ENCODE data around the gene RNF14. TPM values are rescaled to one million over a fixed set of nuclear protein-coding genes. Genes with fewer than 3 reads are reported as not detected.

RNF14 gene
- total RNA-seq, 5 donors from 2014 or later (not counting 1 experiment from before 2014, with no cell fraction given): 16.4 to 35.8 (median 28.2) TPM

- Histone ChIP-seq H3K27ac (ENCODE audit: low read length) (no peak overlapping the region), H3K4me3 (ENCODE audit: control insufficient read depth in 1 of 2, extremely low read depth in 1 of 2, low read length in 1 of 2) (no peak overlapping the region), H3K27me3 (replicated peaks in 1 of 2; ENCODE audit: control insufficient read depth in 2 of 2, extremely low read depth in 1 of 2, insufficient read depth in 2 of 2, low read length in 1 of 2) (no peaks in the 10 kb centered on the region), H3K36me3 (ENCODE audit: control insufficient read depth in 2 of 2, extremely low read depth in 1 of 2, insufficient read depth in 1 of 2, low read length in 1 of 2) (no peaks in the 10 kb centered on the region), H3K9me3 (no peaks in the 10 kb centered on the region), H3K4me1 (ENCODE audit: control insufficient read depth in 1 of 2, extremely low read depth in 1 of 2, insufficient read depth in 2 of 2, low read length in 2 of 2) (peaks cover 2 to 14% of the 10 kb centered on the region in 2 experiments)
- Mint-ChIP-seq H3K27me3 (no peaks in the 10 kb centered on the region), H3K4me3 (peak overlapping the region; percentile 17 to 52 (median 32)), H3K9me3 (no peaks in the 10 kb centered on the region), H3K36me3 (peaks cover 5% of the 10 kb centered on the region), H3K4me1 (peaks cover 9 to 21% (median 15%) of the 10 kb centered on the region in 3 donors), H3K27ac (no peak overlapping the region)
- CTCF ChIA-PET: interaction anchor here in 1 of 2 donors (1.5 kb wide), 1 partner anchor 18 kb away, joined by 3 read pairs; the partner anchor contains the start of gene RNF14
- DNase-seq (peak in 17 of 35 experiments; percentile 10 to 47 (median 18)), ATAC-seq (replicated peaks in 1 of 4) (peak; percentile 43 to 79 (median 70))
- POLR2A ChIA-PET: interaction anchor here in 1 of 2 donors (0.8 kb wide), 1 partner anchor 11 kb away, joined by 4 read pairs; no protein-coding TSS in a partner anchor
- WGBS (ENCODE audit: insufficient coverage): 27% methylated on average over 2 of the region's 9 CpGs
These were observed 17.5 kb upstream of the RNF14 start for GRCh38 chr5:141951332-141951781.

- WGBS (ENCODE audit: insufficient coverage): 100% methylated on average over 2 of the region's 2 CpGs
- H3K9me3 Mint-ChIP-seq: no peaks in the 10 kb centered on the region
- CTCF ChIA-PET: interaction anchor here in 1 of 2 donors (1.3 to 1.5 kb wide), 2 partner anchors 17 kb away, joined by 3 read pairs; partner anchors contain the start of gene RNF14
These were observed 16.9 kb upstream of the RNF14 start for GRCh38 chr5:141952020-141952419.

GRCh38 chr5:141954194-141954593, 14.7 kb upstream of the RNF14 start:
- H3K9me3 ChIP-seq: no peaks in the 10 kb centered on the region
- ATAC-seq (replicated peaks in 1 of 4): no peak
- DNase-seq: no peak
- H3K4me3 Mint-ChIP-seq: no peak overlapping the region
- H3K4me1 ChIP-seq (ENCODE audit: control insufficient read depth in 1 of 2, extremely low read depth in 1 of 2, insufficient read depth in 2 of 2, low read length in 2 of 2): peaks cover 4 to 33% of the 10 kb centered on the region in 2 experiments
- no peak overlapping the region for H3K27ac Mint-ChIP-seq
- no peak overlapping the region for H3K27ac ChIP-seq (ENCODE audit: low read length)
- no peaks in the 10 kb centered on the region for H3K9me3 Mint-ChIP-seq
- peaks cover 8% of the 10 kb centered on the region for H3K36me3 Mint-ChIP-seq
- no peaks in the 10 kb centered on the region for H3K36me3 ChIP-seq (ENCODE audit: control insufficient read depth in 2 of 2, extremely low read depth in 1 of 2, insufficient read depth in 1 of 2, low read length in 1 of 2)
- peaks cover 30 to 42% (median 33%) of the 10 kb centered on the region in 3 donors for H3K4me1 Mint-ChIP-seq
- CTCF ChIA-PET: interaction anchor here in 1 of 2 donors (0.6 kb wide), 1 partner anchor 495 kb away, joined by 3 read pairs; no protein-coding TSS in a partner anchor
- no peaks in the 10 kb centered on the region for H3K27me3 ChIP-seq (replicated peaks in 1 of 2; ENCODE audit: control insufficient read depth in 2 of 2, extremely low read depth in 1 of 2, insufficient read depth in 2 of 2, low read length in 1 of 2)
- no peak overlapping the region for H3K4me3 ChIP-seq (ENCODE audit: control insufficient read depth in 1 of 2, extremely low read depth in 1 of 2, low read length in 1 of 2)
- H3K27me3 Mint-ChIP-seq: no peaks in the 10 kb centered on the region
- POLR2A ChIA-PET: interaction anchor here in 1 of 2 donors (0.6 kb wide), 1 partner anchor 42 kb away, joined by 4 read pairs; no protein-coding TSS in a partner anchor
- no CpG with 5 or more reads among the region's 2 CpGs for WGBS (ENCODE audit: insufficient coverage)

More at GRCh38 chr5:141952020-141952419, 16.9 kb upstream of the RNF14 start:
- POLR2A ChIA-PET: no interaction called here
- peaks cover 10 to 22% (median 15%) of the 10 kb centered on the region in 3 donors for H3K4me1 Mint-ChIP-seq
- H3K27me3 ChIP-seq (replicated peaks in 1 of 2; ENCODE audit: control insufficient read depth in 2 of 2, extremely low read depth in 1 of 2, insufficient read depth in 2 of 2, low read length in 1 of 2): no peaks in the 10 kb centered on the region
- ATAC-seq (replicated peaks in 1 of 4): no peak
- no peaks in the 10 kb centered on the region for H3K36me3 ChIP-seq (ENCODE audit: control insufficient read depth in 2 of 2, extremely low read depth in 1 of 2, insufficient read depth in 1 of 2, low read length in 1 of 2)
- no peak overlapping the region for H3K27ac ChIP-seq (ENCODE audit: low read length)
- no peaks in the 10 kb centered on the region for H3K27me3 Mint-ChIP-seq
- H3K4me1 ChIP-seq (ENCODE audit: control insufficient read depth in 1 of 2, extremely low read depth in 1 of 2, insufficient read depth in 2 of 2, low read length in 2 of 2): peaks cover 2 to 14% of the 10 kb centered on the region in 2 experiments
- peak overlapping the region in 1 of 2 donors; percentile 39 for H3K27ac Mint-ChIP-seq
- peaks cover 8% of the 10 kb centered on the region for H3K36me3 Mint-ChIP-seq
- peak overlapping the region in 1 of 3 donors; percentile 52 for H3K4me3 Mint-ChIP-seq
- no peak overlapping the region for H3K4me3 ChIP-seq (ENCODE audit: control insufficient read depth in 1 of 2, extremely low read depth in 1 of 2, low read length in 1 of 2)
- no peaks in the 10 kb centered on the region for H3K9me3 ChIP-seq
- DNase-seq: no peak

- 79% methylated on average over 16 of the region's 16 CpGs for WGBS (ENCODE audit: insufficient coverage)
- peak overlapping the region in 1 of 3 donors; percentile 51 for H3K4me3 Mint-ChIP-seq
These were observed 11.4 kb upstream of the RNF14 start for GRCh38 chr5:141957367-141957996.

GRCh38 chr5:141958113-141958512, 10.8 kb upstream of the RNF14 start, which contains the start of gene PCDH12:
Gene PCDH12, minus strand, starts transcription at chr5:141958202. Its CDS starts 351 bp downstream, at chr5:141957851.
- peak within 1 kb of the TSS; percentile 17 for H3K27ac ChIP-seq (ENCODE audit: low read length)
- no peaks in the 10 kb centered on the region for H3K9me3 ChIP-seq
- H3K36me3 Mint-ChIP-seq: peaks cover 4% of the 10 kb centered on the region
- DNase-seq: no peak
- no peaks in the 10 kb centered on the region for H3K27me3 ChIP-seq (replicated peaks in 1 of 2; ENCODE audit: control insufficient read depth in 2 of 2, extremely low read depth in 1 of 2, insufficient read depth in 2 of 2, low read length in 1 of 2)
- no peaks in the 10 kb centered on the region for H3K27me3 Mint-ChIP-seq
- H3K4me3 ChIP-seq (ENCODE audit: control insufficient read depth in 1 of 2, extremely low read depth in 1 of 2, low read length in 1 of 2): no peak within 1 kb of the TSS
- 4% methylated on average over 7 of the region's 7 CpGs for WGBS (ENCODE audit: insufficient coverage)
- H3K27ac Mint-ChIP-seq: peak within 1 kb of the TSS; percentile 80 to 84
- peaks cover 13 to 47% of the 10 kb centered on the region in 2 experiments for H3K4me1 ChIP-seq (ENCODE audit: control insufficient read depth in 1 of 2, extremely low read depth in 1 of 2, insufficient read depth in 2 of 2, low read length in 2 of 2)
- ChIA-PET POLR2A (interaction anchor here in 1 of 2 donors (0.7 kb wide), 1 partner anchor 11 kb away, joined by 3 read pairs; the partner anchor contains the start of gene RNF14), CTCF (interaction anchor here (0.5 to 2.0 kb wide), 6 partner anchors 9 to 366 kb away, joined by 3 to 7 read pairs (median 4); partner anchors contain the start of genes PCDH1 (in 1 of the 2) and RNF14 (in 1 of the 2))
- no peak for ATAC-seq (replicated peaks in 1 of 4)
- H3K4me3 Mint-ChIP-seq: peak within 1 kb of the TSS; percentile 19 to 61 (median 51)
- H3K9me3 Mint-ChIP-seq: no peaks in the 10 kb centered on the region
- H3K4me1 Mint-ChIP-seq: peaks cover 41 to 56% (median 50%) of the 10 kb centered on the region in 3 donors
- no peaks in the 10 kb centered on the region for H3K36me3 ChIP-seq (ENCODE audit: control insufficient read depth in 2 of 2, extremely low read depth in 1 of 2, insufficient read depth in 1 of 2, low read length in 1 of 2)

More at GRCh38 chr5:141957367-141957996, 11.4 kb upstream of the RNF14 start:
- Histone ChIP-seq H3K36me3 (ENCODE audit: control insufficient read depth in 2 of 2, extremely low read depth in 1 of 2, insufficient read depth in 1 of 2, low read length in 1 of 2) (no peaks in the 10 kb centered on the region), H3K27ac (ENCODE audit: low read length) (peak overlapping the region; percentile 17), H3K9me3 (no peaks in the 10 kb centered on the region), H3K4me3 (ENCODE audit: control insufficient read depth in 1 of 2, extremely low read depth in 1 of 2, low read length in 1 of 2) (no peak overlapping the region), H3K4me1 (ENCODE audit: control insufficient read depth in 1 of 2, extremely low read depth in 1 of 2, insufficient read depth in 2 of 2, low read length in 2 of 2) (peaks cover 13 to 47% of the 10 kb centered on the region in 2 experiments), H3K27me3 (replicated peaks in 1 of 2; ENCODE audit: control insufficient read depth in 2 of 2, extremely low read depth in 1 of 2, insufficient read depth in 2 of 2, low read length in 1 of 2) (no peaks in the 10 kb centered on the region)
- H3K27me3 Mint-ChIP-seq: no peaks in the 10 kb centered on the region
- DNase-seq (no peak), ATAC-seq (replicated peaks in 1 of 4) (no peak)
- POLR2A ChIA-PET: no interaction called here
- CTCF ChIA-PET: interaction anchor here (0.5 to 2.0 kb wide), 6 partner anchors 9 to 365 kb away, joined by 3 to 7 read pairs (median 4); partner anchors contain the start of genes PCDH1 (in 1 of the 2) and RNF14 (in 1 of the 2)
- H3K36me3 Mint-ChIP-seq: peaks cover 4% of the 10 kb centered on the region
- H3K27ac Mint-ChIP-seq: no peak overlapping the region
- H3K9me3 Mint-ChIP-seq: no peaks in the 10 kb centered on the region
- peaks cover 43 to 56% (median 48%) of the 10 kb centered on the region in 3 donors for H3K4me1 Mint-ChIP-seq
